NCI-H2227 treated with DMSO at 0.1 percent for 48 hours (cell line): ENCODE measurements around the gene DGKG.

ENCODE experiments used
- DNase-seq: peaks from one replicate; lab custom pipeline; 2025; lab: John Stamatoyannopoulos, UW

The DGKG gene

DNA sequence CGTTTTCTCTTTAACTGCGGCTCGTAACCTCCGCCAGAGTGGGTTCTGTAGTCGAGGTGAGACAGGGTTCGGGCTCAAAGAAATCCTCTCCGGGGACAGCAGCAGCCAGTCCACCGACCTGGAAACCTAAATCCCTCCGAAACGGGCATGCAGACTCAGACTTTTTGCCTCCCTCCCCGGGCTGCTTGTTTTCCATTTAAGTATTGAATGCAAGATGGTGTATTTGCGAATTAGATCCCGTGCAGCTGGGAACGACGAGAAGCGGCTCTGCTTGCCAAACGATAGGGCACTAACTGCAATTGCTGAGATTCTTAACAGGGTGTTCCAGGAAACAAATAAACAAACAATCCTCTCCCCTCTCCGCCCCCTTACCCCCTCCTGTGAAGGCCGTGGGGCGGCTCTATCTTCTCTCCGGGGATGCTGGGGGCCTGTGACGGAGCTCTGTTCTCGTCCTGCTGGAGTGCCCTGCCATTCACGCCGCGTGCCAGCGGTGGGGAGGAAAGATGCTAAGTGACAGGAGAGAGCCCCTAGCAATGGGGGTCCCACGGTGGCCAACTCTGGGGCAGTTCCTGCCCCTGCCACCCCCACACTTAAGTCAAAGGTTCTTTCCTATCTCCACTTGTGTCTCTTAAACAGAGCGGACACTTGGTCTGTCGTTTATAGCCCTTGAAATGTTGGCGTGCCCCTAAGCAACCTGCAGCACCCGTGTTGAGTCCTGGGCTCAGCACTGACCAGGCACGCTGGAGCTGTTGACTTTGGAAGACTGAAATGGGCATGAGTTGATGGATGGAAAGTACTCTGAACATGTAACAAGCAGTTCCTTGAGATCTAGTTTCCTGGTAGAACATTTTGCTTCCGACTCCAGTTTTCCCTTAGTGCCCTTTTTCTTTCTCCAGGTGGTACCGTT is 251.9 kb downstream of the DGKG start:
- no peak for DNase-seq

DNA sequence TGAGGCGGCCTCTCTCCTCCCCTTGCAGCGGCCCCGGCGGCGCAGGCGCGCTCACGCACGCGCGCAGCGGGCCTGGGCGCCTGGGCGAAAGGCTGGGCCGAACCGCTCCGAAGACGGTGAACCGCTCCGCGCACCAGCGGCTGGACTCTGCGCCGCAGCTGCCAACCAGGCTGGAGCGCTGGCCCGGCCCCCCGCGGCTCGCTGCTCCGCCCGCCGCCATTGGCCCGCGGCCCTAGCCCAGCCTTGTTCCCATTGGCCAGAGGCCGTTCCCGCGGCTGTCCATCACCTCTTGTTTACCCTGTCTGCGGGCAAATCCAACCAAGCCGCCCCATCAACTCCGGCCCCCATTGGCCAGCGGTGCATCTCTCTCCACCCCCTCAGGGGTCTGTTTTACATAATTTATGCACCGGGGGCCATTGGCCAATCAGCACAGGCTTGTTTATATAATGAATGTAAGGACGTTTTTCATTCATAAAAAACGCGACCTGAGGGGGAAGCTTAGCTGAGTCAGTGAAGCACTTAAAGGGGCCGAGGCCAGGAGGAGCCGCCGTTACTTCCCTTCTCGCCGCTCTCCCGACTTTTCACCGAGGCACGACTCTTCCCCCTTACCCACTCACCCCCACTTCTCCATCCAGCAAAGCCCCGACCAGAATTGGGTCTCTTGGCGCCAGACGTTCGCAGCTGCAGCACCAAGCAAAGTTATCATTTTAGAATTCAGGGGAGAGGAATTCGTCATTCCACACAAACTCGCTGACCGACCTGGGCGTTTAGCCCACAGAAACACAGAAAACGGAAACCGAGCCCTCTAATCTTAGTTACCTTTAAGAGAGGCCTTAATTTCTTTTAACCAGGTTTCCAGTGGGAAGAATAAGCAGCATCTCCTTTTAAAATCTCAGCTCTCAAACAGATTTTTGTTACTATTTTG is 252.8 kb downstream of the DGKG start, which contains the start of gene ETV5:
Gene ETV5 (minus strand): TSS at position 149 of the 925 bp plus-strand sequence. CDS start 3,221 bp downstream, outside the sequence.
- DNase-seq = peak; percentile 98

DNA sequence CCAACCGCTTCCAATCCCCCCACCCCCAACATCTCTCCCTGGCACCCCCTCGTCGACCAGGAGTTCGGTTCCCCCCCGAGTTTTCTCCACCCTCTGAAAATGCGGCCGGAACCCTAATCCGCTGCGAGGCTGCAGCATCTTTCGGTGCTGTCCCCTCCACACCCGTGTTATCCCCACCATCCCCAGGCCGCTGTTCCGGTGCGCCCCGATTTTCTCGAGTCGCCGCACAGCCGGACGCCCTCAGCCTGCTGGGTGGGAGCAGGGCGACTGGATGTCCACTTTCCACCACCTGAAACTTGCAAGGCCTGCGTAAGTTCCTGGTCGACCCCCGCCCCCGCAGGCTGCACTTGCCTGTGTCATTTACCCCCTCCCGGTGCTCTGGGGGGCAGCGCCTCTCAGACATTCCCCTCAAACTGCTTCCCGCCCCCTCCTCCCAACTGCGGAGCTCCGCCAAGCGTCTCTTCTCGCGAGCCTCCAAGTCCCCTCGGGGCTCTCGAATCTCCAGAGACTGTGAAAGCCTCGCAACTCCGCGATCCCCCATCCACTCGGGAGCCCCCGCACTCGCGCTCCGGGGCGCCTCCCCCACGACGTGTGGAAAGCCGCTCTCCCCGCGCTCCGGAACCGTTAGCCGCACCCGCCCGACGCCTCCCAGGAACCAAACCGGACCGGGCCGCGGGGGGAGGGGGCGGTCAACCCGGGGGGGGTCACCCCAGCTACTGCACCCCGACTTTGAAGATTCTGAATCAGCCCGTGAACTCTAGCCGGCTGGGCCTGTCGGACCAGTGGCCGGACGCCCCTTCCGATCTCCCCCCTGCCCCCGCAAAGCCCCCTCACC is 253.7 kb downstream of the DGKG start:
- DNase-seq = no peak

DNA sequence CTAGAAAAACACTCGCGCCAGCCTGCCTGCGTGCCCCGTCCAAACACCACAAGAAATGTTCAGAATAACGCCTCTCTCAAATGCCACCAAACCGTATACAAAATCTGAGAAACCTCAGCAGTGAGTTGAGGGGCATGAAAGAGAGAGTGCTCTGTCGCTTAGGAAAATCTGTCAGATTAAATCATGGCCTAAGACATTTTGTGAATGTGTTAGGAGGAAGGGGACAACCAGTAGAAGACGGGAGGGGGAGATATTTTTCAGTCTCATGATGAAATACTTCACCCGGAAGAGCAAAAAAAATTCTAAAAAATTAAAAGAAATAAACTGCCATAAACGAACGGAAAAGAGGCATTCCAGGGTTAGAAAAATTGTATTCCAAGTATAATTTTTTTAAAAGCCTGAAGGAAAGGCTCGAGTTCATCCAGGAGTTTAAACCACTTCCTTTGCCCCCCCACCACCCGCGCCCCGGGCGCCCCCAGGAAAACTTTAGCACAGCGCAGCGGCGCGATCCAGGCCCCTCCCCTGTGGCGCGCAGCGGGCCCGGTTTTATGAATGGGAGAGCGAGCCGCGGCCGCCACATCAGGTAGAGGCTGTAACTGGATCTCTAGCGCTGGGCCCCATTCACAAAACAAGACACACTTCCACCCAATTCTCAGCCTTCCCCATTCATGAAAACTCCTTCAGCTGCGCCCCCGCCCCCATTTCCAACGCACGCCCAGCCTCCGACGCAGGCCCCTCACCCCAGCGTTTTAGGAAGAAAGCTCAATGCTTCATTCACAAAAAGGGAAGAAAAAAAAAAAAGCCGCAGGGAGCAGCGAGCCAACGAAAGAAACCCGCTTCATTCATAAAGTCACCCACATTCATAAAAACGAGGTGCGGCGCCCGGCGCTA is 254.6 kb downstream of the DGKG start:
- DNase-seq = peak; percentile 84

DNA sequence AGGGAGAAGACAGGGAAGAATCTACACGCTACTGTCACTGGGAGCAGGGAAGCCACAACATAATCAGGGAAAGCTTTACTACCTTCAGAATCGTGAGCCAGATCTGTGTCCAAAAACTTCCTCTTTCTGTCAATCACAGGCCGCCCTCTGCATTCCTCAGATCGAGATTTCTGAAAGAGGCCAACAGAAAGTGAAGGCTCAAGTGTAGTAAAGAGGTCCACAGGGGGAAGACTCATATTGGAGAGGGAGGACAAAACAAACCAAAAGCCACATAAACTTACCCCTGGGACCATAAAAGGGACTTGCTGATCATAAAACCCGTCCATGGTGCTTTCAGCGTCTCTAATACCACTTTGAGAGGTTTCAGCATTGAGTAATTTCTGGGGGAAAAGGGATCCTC is 256.5 kb downstream of the DGKG start:
- DNase-seq = no peak

DNA sequence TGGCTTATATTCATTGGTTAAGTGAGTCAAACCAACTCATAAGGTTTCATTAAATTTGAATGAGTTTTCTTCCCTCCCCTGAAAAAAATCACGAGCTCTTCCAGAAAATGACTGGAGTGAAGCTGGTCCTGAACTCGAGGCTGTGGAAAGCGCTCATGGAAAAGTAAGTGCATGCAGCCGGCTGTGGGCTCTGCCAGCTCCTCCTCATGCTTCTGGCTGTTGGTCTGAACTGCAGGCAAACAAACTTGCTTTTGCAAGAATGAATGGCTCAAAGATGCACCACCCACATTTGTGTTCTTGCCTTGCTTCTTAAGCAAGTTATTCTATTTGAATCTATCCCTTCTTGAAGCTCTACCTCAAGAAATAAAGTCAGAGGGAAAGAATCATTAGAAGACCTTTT is 259.3 kb downstream of the DGKG start:
- no peak for DNase-seq

DNA sequence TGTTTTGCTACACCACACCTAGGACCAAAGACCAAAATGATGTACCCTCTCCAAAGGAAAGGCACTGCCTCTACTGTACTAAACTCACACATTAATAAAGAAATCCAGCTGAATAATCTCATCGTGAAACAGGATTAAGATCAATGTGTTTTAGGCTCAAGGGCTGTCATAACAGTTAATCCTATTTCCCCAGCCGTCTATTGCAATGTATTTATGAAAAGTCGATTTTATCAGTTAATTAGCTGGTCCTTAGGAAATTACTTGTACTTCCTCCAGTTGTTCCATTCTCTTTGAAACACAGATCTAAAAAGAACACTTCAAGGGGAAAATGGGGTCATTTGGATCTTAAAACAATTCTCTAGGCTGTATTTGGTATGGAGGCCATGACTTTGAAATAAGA is 261.6 kb downstream of the DGKG start:
- DNase-seq = no peak

DNA sequence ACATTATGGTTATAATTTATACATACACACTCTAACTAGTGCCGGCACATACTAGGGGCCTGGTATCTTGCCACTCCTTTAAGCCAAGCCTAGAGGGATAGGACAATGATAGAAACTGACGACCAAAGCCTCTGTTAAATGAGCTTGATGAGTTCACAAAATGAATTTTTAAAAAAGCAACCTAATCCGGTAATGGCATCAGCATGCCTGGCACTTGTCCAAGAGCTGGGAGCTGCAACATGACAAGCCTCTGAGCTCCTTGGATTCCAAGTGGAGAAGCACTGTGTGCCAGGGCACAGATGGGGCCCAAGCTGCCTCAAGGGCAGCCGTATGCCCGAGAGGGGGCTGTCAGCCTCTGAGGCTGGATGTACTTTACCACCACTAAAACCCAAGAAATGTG is 262.9 kb downstream of the DGKG start:
- DNase-seq = no peak

DNA sequence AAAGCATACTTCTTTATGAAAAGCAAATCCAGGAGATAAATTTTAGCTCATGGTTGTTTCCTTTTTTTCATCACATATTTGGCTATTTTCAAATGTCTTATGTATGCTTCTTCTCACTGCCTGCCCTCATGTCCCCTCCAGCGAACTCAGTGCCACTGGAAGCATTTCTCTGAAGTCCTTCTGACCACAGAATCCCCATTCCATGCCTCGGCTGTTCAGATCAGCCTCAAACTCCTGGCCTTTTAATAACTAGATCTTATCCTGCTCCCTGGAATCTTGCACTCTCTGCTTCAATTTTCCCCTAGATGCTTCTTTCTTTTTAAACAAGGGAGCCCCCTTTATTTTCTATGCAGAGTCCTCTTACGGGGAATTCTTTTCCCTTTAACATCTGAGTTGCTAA is 263.3 kb downstream of the DGKG start:
- no peak for DNase-seq

DNA sequence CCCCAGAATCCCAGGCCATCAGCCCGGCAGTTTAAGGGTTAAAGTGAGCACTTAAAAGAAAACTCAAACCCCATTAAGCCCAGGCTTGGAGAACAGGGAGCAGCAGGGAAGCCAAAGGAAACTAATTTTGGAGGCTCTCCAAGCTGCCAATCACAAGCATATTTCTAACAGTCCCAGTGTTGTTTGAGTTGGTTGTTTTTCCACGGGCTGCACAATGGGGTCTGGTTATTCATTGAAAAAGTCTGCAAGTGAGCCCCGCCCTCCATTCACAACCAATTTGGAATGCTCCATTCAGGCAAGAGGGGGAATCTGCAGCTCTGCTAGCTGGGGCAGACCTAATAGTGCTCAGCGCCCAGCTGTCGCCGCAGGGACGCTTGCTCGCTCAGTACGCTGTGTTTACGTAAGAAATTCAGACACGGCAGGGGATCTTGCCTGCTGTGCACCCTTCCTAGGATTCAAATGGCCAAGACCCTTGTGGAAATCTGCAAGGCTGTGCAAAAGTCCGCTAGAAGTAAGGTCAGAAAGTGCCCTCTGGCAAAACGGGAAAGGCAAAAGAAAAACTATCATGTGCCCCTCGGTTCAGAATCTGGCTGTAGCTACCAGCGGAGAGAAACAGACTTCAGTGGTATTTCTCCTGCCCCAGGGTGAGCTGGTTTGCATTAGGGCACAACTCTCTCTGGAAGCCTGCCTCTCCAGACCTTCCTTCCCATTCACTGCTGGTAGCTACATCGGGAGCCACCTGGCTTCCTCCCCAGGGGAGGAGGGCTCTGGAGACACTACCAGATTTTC is 264.2 kb downstream of the DGKG start:
- DNase-seq = peak; percentile 93

DNA sequence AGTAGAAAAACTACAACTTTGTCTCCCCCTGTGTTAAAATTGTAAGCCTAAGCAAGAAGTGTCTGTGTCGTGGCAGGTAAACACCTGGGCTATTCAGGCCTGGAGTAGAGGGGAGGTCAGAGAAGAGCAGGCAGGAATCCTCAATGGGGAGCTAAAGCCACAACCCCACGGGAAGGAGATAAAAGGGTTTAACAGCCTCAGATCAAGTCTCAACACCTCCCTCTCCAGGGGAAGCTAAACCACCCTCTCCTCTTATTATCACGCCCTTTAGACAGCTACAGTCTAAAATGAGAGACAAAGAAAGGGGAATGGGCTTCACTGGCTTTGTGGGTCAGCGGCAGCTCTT is 264.7 kb downstream of the DGKG start:
- no peak for DNase-seq
